Measurements from ENCODE around the gene CDK6.

- TF ChIP-seq CTCF (IDR thresholded peaks at IDR 0.05), result no peak
- TF ChIP-seq EP300 (IDR thresholded peaks at IDR 0.05), result no peak
- no peak for TF ChIP-seq POLR2A (IDR thresholded peaks at IDR 0.05)
- no peak for TF ChIP-seq POLR2AphosphoS5 (IDR thresholded peaks at IDR 0.05)
Observed at GRCh38 chr7:92750946-92751345, 85.4 kb downstream of the CDK6 start.

All from gastroesophageal sphincter (tissue), 3 donors.